GM12878 (cell line): ENCODE measurements around the gene SORCS2. TPM values are rescaled to one million over a fixed set of nuclear protein-coding genes. Genes with fewer than 3 reads are reported as not detected.

Experiments used
- ATAC-seq: fragments of 200-7000 bp; cut with Tn5 transposase; 3 replicates; pipeline ENCODE4 v1.9.1; 2020; ENCODE audit warnings: mild to moderate bottlenecking, moderate library complexity
- BruUV-seq: library from RNA; stranded (reverse); fragments of 400-500 nt; replicated peaks from 2 replicates; lab custom pipeline; 2021; lab: Mats Ljungman, UMichigan
- CTCF ChIA-PET: fragments of 300-600 bp; sonication (Branson Sonifier 250); formaldehyde crosslinking; extraction: SDS; loops from one replicate; lab custom pipeline; 2021; ENCODE audit warnings: inconsistent platforms; lab: Yijun Ruan, JAX
- POLR2A ChIA-PET: fragments of 350-600 bp; formaldehyde crosslinking; extraction: SDS; loops from one replicate; lab custom pipeline; 2021; ENCODE audit warnings: inconsistent platforms; lab: Charles Lee
- RAD21 ChIA-PET: fragments of 300-600 bp; sonication (Branson Sonifier 250); formaldehyde crosslinking; loops from one replicate; lab custom pipeline; 2023; ENCODE audit warnings: antibody characterized with exemption; ENCODE audit not compliant: unreplicated experiment; lab: Charles Lee
- SMC1A ChIA-PET: fragments of 300-600 bp; sonication (Branson Sonifier 250); formaldehyde crosslinking; loops from one replicate; lab custom pipeline; 2023; ENCODE audit not compliant: unreplicated experiment, uncharacterized antibody; lab: Charles Lee
- DNase-seq: peaks from one replicate; pipeline ENCODE4 v3.0.0-alpha.2; 2011; ENCODE audit warnings: low read depth, low spot score
- FAIRE-seq: peaks from 3 replicates; lab custom pipeline; 2011; peaks lifted over from hg19 to GRCh38; lab: Jason Lieb, UNC
- H2AFZ ChIP-seq: 2 replicates; pipeline ENCODE4 v1.6.0; 2011; ENCODE audit warnings: low read depth, low read length, control low read depth; ENCODE audit not compliant: control insufficient read depth
- H3K27ac ChIP-seq: 2 replicates; pipeline ENCODE4 v1.5.1; 2011; ENCODE audit warnings: control low read depth; ENCODE audit not compliant: control insufficient read depth, insufficient read depth
- H3K27me3 ChIP-seq, 2 experiments: replicated peaks in 1 of 2; 2 replicates each; pipeline versions ENCODE4 v1.6.0 to v1.6.1; 2011; ENCODE audit warnings: low read length in 1 of 2; ENCODE audit not compliant: control insufficient read depth in 2 of 2, insufficient read depth in 2 of 2
- H3K36me3 ChIP-seq, 2 experiments: 2 replicates each; pipeline ENCODE4 v1.5.1; 2011; ENCODE audit warnings: low read length in 1 of 2; ENCODE audit not compliant: control insufficient read depth in 2 of 2, insufficient read depth in 2 of 2
- H3K4me1 ChIP-seq: 2 replicates; pipeline ENCODE4 v1.6.1; 2011; ENCODE audit warnings: mild to moderate bottlenecking, low read length, moderate library complexity, mixed read lengths; ENCODE audit not compliant: control insufficient read depth, insufficient read depth
- H3K4me2 ChIP-seq: 2 replicates; pipeline ENCODE4 v1.6.0; 2011; ENCODE audit warnings: control low read depth; ENCODE audit not compliant: control insufficient read depth, insufficient read depth
- H3K4me3 ChIP-seq: fragments of 200-600 bp; sonication (generic); 2 replicates; pipeline ENCODE4 v1.5.1; 2016
- H3K79me2 ChIP-seq: 2 replicates; pipeline ENCODE4 v1.6.0; 2011; ENCODE audit warnings: low read length; ENCODE audit not compliant: control insufficient read depth, insufficient read depth
- H3K9ac ChIP-seq: 2 replicates; pipeline ENCODE4 v1.8.0; 2011; ENCODE audit warnings: low read length, control low read depth, mixed read lengths; ENCODE audit not compliant: control insufficient read depth, insufficient read depth
- H3K9me3 ChIP-seq: replicated peaks from 3 replicates; pipeline ENCODE4 v1.5.1; 2011; ENCODE audit warnings: mild to moderate bottlenecking, low read length; ENCODE audit not compliant: control insufficient read depth, insufficient read depth
- H4K20me1 ChIP-seq: 2 replicates; pipeline ENCODE4 v1.6.0; 2011; ENCODE audit not compliant: control insufficient read depth, insufficient read depth
- BCL11A ChIP-seq: IDR thresholded peaks from 2 replicates; pipeline ENCODE4 v1.6.1; 2011; ENCODE audit warnings: low read depth, low read length
- BRCA1 ChIP-seq: IDR thresholded peaks from 2 replicates; pipeline ENCODE4 v1.6.1; 2011; ENCODE audit warnings: low read depth, low read length, improper control_type of control experiment
- MYB ChIP-seq: fragments of 150-350 bp; IDR thresholded peaks from 2 replicates; pipeline ENCODE4 v1.6.1; 2014; ENCODE audit warnings: mild to moderate bottlenecking, low read depth, low read length, borderline replicate concordance
- NFXL1 ChIP-seq: fragments of 450-650 bp; IDR thresholded peaks from 2 replicates; pipeline ENCODE4 v1.6.1; 2017; ENCODE audit warnings: antibody characterized with exemption, mild to moderate bottlenecking, borderline replicate concordance
- NFYA ChIP-seq: IDR thresholded peaks from 2 replicates; pipeline ENCODE4 v1.6.1; 2011; ENCODE audit warnings: low read depth, mild to moderate bottlenecking, low read length, improper control_type of control experiment, borderline replicate concordance
- NR2C2 ChIP-seq: IDR thresholded peaks from 2 replicates; pipeline ENCODE4 v1.6.1; 2011; ENCODE audit warnings: borderline replicate concordance, low read depth; ENCODE audit not compliant: control insufficient read depth, insufficient read length
- PAX5 ChIP-seq: IDR thresholded peaks from 2 replicates; pipeline ENCODE4 v1.6.1; 2011; ENCODE audit warnings: low read depth, low read length, borderline replicate concordance
- RAD21 ChIP-seq: IDR thresholded peaks from 2 replicates; pipeline ENCODE4 v1.6.1; 2011; ENCODE audit warnings: mild to moderate bottlenecking, low read depth, low read length, moderate library complexity; ENCODE audit not compliant: insufficient read depth
- RB1 ChIP-seq: fragments of 450-650 bp; formaldehyde crosslinking; IDR thresholded peaks from 2 replicates; pipeline ENCODE4 v1.6.1; 2017; ENCODE audit warnings: mild to moderate bottlenecking, borderline replicate concordance
- SMC3 ChIP-seq: IDR thresholded peaks from 2 replicates; pipeline ENCODE4 v1.6.1; 2011; ENCODE audit warnings: low read length, improper control_type of control experiment, borderline replicate concordance
- TAF1 ChIP-seq: IDR thresholded peaks from 2 replicates; pipeline ENCODE4 v1.6.1; 2011; ENCODE audit warnings: mild to moderate bottlenecking, low read depth, low read length, borderline replicate concordance
- ZZZ3 ChIP-seq: IDR thresholded peaks from 2 replicates; pipeline ENCODE4 v1.6.1; 2011; ENCODE audit warnings: low read depth; ENCODE audit not compliant: control insufficient read depth, insufficient read length
- WGBS: methylation state at CpG from one replicate; pipeline ENCODE4 v1.1.6; 2016; ENCODE audit warnings: low lambda C conversion rate; ENCODE audit not compliant: insufficient replicate concordance, insufficient coverage; ENCODE audit errors: missing lambda C conversion rate; 5-methylcytosine and 5-hydroxymethylcytosine counted together
- in situ Hi-C: fragments of 300-500 bp; cut with MboI; formaldehyde crosslinking; loops from 9 replicates; pipeline ENCODE4 v1.14.3; 2018; ENCODE audit warnings: mixed read lengths
- intact Hi-C: fragments of 100-400 bp; cut with micrococcal nuclease; formaldehyde crosslinking; loops from one replicate; pipeline ENCODE4 v1.14.2; 2022; ENCODE audit not compliant: unreplicated experiment
- polyA plus RNA-seq, 11 experiments: library from polyadenylated mRNA; depleted of rRNA in 4 of 11; unstranded in 6 of 11; stranded (reverse) in 5 of 11; fragments of >200 nt; fragmentation: Nextera tagmentation in 4 of 11; fragmentation: Illumina TruSeq in 1 of 11; extraction: Ambion mirVana in 4 of 11; extraction: Trizol in 1 of 11; gene quantifications; 1 replicate in 1 of 11; 2 replicates in 10 of 11; pipeline versions ENCODE4 v1.2.1 to v1.2.3, GENCODE V29; 2011 to 2016; ENCODE audit warnings: inconsistent platforms in 2 of 11, missing spikeins in 2 of 11, low read depth in 1 of 11
- total RNA-seq, 4 experiments: library from RNA; depleted of rRNA in 3 of 4; stranded (reverse); fragments of >200 nt in 3 of 4; fragmentation: Illumina TruSeq in 1 of 4; extraction: Trizol in 1 of 4; gene quantifications; 2 replicates each; pipeline versions ENCODE4 v1.2.1 to v1.2.3, GENCODE V29; 2013 to 2021
- TF ChIP-seq, protein P1 (sequence below): IDR thresholded peaks from 2 replicates; pipeline ENCODE4 v1.6.1; 2012; ENCODE audit warnings: mild to moderate bottlenecking, low read depth, low read length
- TF ChIP-seq, protein P2 (sequence below): IDR thresholded peaks from 2 replicates; pipeline ENCODE4 v1.6.1; 2011; ENCODE audit warnings: low read depth, mild to moderate bottlenecking, low read length, moderate library complexity, borderline replicate concordance; ENCODE audit errors: extremely low read depth

SORCS2 gene
- total and polyA plus RNA-seq, 10 of the 15 experiments (the other 5 are each of a cell fraction or from before 2014, with no cell fraction given): 0.01 to 0.15 (median 0.05) TPM; not detected in 5

GRCh38 chr4:7526929-7527535, 334.7 kb downstream of the SORCS2 start:
- ChIA-PET POLR2A (no interaction called here), CTCF (no interaction called here)
- H3K36me3 ChIP-seq: no peaks in the 10 kb centered on the region
- no peak overlapping the region for H3K9ac ChIP-seq
- BruUV-seq: no TSS peak
- H4K20me1 ChIP-seq: no peaks in the 10 kb centered on the region
- no peak overlapping the region for H3K4me3 ChIP-seq
- no peak overlapping the region for H2AFZ ChIP-seq
- TF ChIP-seq RB1 (no peak), BCL11A (no peak), NFXL1 (no peak), BRCA1 (no peak), MYB (no peak), RAD21 (no peak), PAX5 (no peak), SMC3 (no peak), NR2C2 (no peak), ZZZ3 (no peak), TAF1 (no peak), NFYA (no peak)
- TF ChIP-seq, protein P1, sequence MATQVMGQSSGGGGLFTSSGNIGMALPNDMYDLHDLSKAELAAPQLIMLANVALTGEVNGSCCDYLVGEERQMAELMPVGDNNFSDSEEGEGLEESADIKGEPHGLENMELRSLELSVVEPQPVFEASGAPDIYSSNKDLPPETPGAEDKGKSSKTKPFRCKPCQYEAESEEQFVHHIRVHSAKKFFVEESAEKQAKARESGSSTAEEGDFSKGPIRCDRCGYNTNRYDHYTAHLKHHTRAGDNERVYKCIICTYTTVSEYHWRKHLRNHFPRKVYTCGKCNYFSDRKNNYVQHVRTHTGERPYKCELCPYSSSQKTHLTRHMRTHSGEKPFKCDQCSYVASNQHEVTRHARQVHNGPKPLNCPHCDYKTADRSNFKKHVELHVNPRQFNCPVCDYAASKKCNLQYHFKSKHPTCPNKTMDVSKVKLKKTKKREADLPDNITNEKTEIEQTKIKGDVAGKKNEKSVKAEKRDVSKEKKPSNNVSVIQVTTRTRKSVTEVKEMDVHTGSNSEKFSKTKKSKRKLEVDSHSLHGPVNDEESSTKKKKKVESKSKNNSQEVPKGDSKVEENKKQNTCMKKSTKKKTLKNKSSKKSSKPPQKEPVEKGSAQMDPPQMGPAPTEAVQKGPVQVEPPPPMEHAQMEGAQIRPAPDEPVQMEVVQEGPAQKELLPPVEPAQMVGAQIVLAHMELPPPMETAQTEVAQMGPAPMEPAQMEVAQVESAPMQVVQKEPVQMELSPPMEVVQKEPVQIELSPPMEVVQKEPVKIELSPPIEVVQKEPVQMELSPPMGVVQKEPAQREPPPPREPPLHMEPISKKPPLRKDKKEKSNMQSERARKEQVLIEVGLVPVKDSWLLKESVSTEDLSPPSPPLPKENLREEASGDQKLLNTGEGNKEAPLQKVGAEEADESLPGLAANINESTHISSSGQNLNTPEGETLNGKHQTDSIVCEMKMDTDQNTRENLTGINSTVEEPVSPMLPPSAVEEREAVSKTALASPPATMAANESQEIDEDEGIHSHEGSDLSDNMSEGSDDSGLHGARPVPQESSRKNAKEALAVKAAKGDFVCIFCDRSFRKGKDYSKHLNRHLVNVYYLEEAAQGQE: no peak
- TF ChIP-seq, protein P2, sequence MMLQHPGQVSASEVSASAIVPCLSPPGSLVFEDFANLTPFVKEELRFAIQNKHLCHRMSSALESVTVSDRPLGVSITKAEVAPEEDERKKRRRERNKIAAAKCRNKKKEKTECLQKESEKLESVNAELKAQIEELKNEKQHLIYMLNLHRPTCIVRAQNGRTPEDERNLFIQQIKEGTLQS: no peak
- TF ChIP-seq, all 136 proteins: peak for 0
- in situ Hi-C loops: no loop called here
- Histone ChIP-seq H3K4me2 (no peak overlapping the region), H3K79me2 (no peaks in the 10 kb centered on the region), H3K4me1 (no peaks in the 10 kb centered on the region), H3K27ac (no peak overlapping the region), H3K27me3 (peaks cover 0 to 2% of the 10 kb centered on the region in 2 experiments; a peak in 1 of 4 replicates), H3K9me3 (no peaks in the 10 kb centered on the region)
- DNase-seq (no peak), FAIRE-seq (no peak), ATAC-seq (no peak)
- RAD21 ChIA-PET: no interaction called here
- SMC1A ChIA-PET: no interaction called here
- intact Hi-C loops: no loop called here
- 54% methylated on average over 26 of the region's 28 CpGs for WGBS
